Measurements from ENCODE around the gene CCKAR. TPM values are rescaled to one million over a fixed set of nuclear protein-coding genes. Genes with fewer than 3 reads are reported as not detected.

Gene CCKAR
- total and polyA plus RNA-seq, 2 donors (not counting 3 experiments of a cell fraction or from before 2014, with no cell fraction given), result not detected

GRCh38 chr4:26441102-26441501 is 49.2 kb downstream of the CCKAR start:
- BruUV-seq (replicated peaks), result no TSS peak
- POLR2A ChIA-PET, result no interaction called here
- H3K4me3 ChIP-seq (replicated peaks in 1 of 3; ENCODE audit: insufficient read depth in 1 of 3, low read depth in 1 of 3, low read length in 3 of 3), result no peak overlapping the region
- no peaks in the 10 kb centered on the region for H3K4me1 ChIP-seq (ENCODE audit: control insufficient read depth, extremely low read depth, insufficient read depth, low read length)
- dilution Hi-C loops (cut with MboI; ENCODE audit: extremely low pct_ligation_motif_present, low sequenced_read_pairs) (no loop called here), intact Hi-C loops (cut with micrococcal nuclease) (no loop called here)
- no peak for TF ChIP-seq EZH2 (IDR thresholded peaks at IDR 0.05; ENCODE audit: borderline replicate concordance, low read depth, low read length, severe bottlenecking)
- no peak for TF ChIP-seq GATA2 (IDR thresholded peaks at IDR 0.05; ENCODE audit: insufficient read depth, insufficient read length, low read depth, low read length)
- no peak overlapping the region for H3K9ac ChIP-seq (replicated peaks; ENCODE audit: extremely low read depth, insufficient read depth, low read length)
- no peaks in the 10 kb centered on the region for H3K9me3 ChIP-seq (replicated peaks; ENCODE audit: control insufficient read depth, insufficient read depth, low read length)
- H3K9me1 ChIP-seq (replicated peaks; ENCODE audit: control insufficient read depth, extremely low read depth, insufficient read depth, low read length), result no peaks in the 10 kb centered on the region
- peaks cover 0 to 2% of the 10 kb centered on the region in 2 experiments for H3K36me3 ChIP-seq (ENCODE audit: control insufficient read depth in 2 of 2, extremely low read depth in 1 of 2, insufficient read depth in 2 of 2, low read length in 2 of 2)
- H4K20me1 ChIP-seq (replicated peaks; ENCODE audit: control insufficient read depth, extremely low read depth, insufficient read depth, low read length), result no peaks in the 10 kb centered on the region
- no peak for DNase-seq (ENCODE audit: low read depth, low spot score)
- no peak for FAIRE-seq
- H3K27me3 ChIP-seq (ENCODE audit: control insufficient read depth in 2 of 2, insufficient read depth in 2 of 2, low read length in 2 of 2), result no peaks in the 10 kb centered on the region
- H3K27ac ChIP-seq (ENCODE audit: insufficient read depth, low read depth, low read length), result no peak overlapping the region
- H2AFZ ChIP-seq (ENCODE audit: low read depth, low read length), result no peak overlapping the region
- H3K4me2 ChIP-seq (ENCODE audit: insufficient read depth, low read length), result no peak overlapping the region
- CTCF ChIA-PET, result no interaction called here
- no peaks in the 10 kb centered on the region for H3K79me2 ChIP-seq (ENCODE audit: control insufficient read depth, insufficient read depth, low read length)

GRCh38 chr4:26434030-26434639 is 56.1 kb downstream of the CCKAR start:
- Histone ChIP-seq H3K27ac (ENCODE audit: insufficient read depth, low read depth, low read length) (no peak overlapping the region), H3K4me3 (replicated peaks in 1 of 3; ENCODE audit: insufficient read depth in 1 of 3, low read depth in 1 of 3, low read length in 3 of 3) (no peak overlapping the region), H3K79me2 (ENCODE audit: control insufficient read depth, insufficient read depth, low read length) (no peaks in the 10 kb centered on the region), H3K27me3 (ENCODE audit: control insufficient read depth in 2 of 2, insufficient read depth in 2 of 2, low read length in 2 of 2) (no peaks in the 10 kb centered on the region), H3K9ac (replicated peaks; ENCODE audit: extremely low read depth, insufficient read depth, low read length) (no peak overlapping the region), H4K20me1 (replicated peaks; ENCODE audit: control insufficient read depth, extremely low read depth, insufficient read depth, low read length) (no peaks in the 10 kb centered on the region), H3K9me1 (replicated peaks; ENCODE audit: control insufficient read depth, extremely low read depth, insufficient read depth, low read length) (no peaks in the 10 kb centered on the region), H3K4me1 (ENCODE audit: control insufficient read depth, extremely low read depth, insufficient read depth, low read length) (no peaks in the 10 kb centered on the region), H3K36me3 (ENCODE audit: control insufficient read depth in 2 of 2, extremely low read depth in 1 of 2, insufficient read depth in 2 of 2, low read length in 2 of 2) (peaks cover 2 to 3% of the 10 kb centered on the region in 2 experiments), H3K4me2 (ENCODE audit: insufficient read depth, low read length) (no peak overlapping the region), H2AFZ (ENCODE audit: low read depth, low read length) (no peak overlapping the region), H3K9me3 (replicated peaks; ENCODE audit: control insufficient read depth, insufficient read depth, low read length) (no peaks in the 10 kb centered on the region)
- intact Hi-C loops (cut with micrococcal nuclease) (no loop called here), dilution Hi-C loops (cut with MboI; ENCODE audit: extremely low pct_ligation_motif_present, low sequenced_read_pairs) (no loop called here)
- DNase-seq (ENCODE audit: low read depth, low spot score), result no peak
- CTCF ChIA-PET, result interaction anchor here (1.8 kb wide), 1 partner anchor 445 kb away, joined by 3 read pairs; no protein-coding TSS in a partner anchor
- POLR2A ChIA-PET, result no interaction called here
- no peak for FAIRE-seq
- TF ChIP-seq JUN (IDR thresholded peaks at IDR 0.05; ENCODE audit: borderline replicate concordance, insufficient read depth, insufficient read length, low read depth), result no peak
- TF ChIP-seq MAX (IDR thresholded peaks at IDR 0.05; ENCODE audit: insufficient read depth, insufficient read length), result no peak
- no peak for TF ChIP-seq FOS (IDR thresholded peaks at IDR 0.05; ENCODE audit: borderline replicate concordance, insufficient read depth, low read length)
- TF ChIP-seq GATA2 (IDR thresholded peaks at IDR 0.05; ENCODE audit: insufficient read depth, insufficient read length, low read depth, low read length), result no peak
- TF ChIP-seq CTCF (IDR thresholded peaks at IDR 0.05; ENCODE audit: extremely low read depth in 1 of 2, insufficient read depth in 1 of 2, low read depth in 1 of 2, low read length in 2 of 2), result no peak
- no peak for TF ChIP-seq MYC (IDR thresholded peaks at IDR 0.05; ENCODE audit: low read depth, low read length)
- no peak for TF ChIP-seq POLR2AphosphoS5 (IDR thresholded peaks at IDR 0.05; ENCODE audit: insufficient read depth, low read depth, low read length)
- no peak for TF ChIP-seq POLR2A (IDR thresholded peaks at IDR 0.05; ENCODE audit: low read depth, low read length)
- TF ChIP-seq EZH2 (IDR thresholded peaks at IDR 0.05; ENCODE audit: borderline replicate concordance, low read depth, low read length, severe bottlenecking), result no peak
- BruUV-seq (replicated peaks), result no TSS peak
